Measurements from ENCODE around the gene ZNF511.

The ZNF511 gene

GRCh38 chr10:133299224-133299623 is 9.5 kb upstream of the ZNF511 start:
- TF ChIP-seq EZH2phosphoT487 (conservative IDR thresholded peaks at IDR 0.05; ENCODE audit: low read length) (no peak), CTCF (IDR thresholded peaks at IDR 0.05; ENCODE audit: insufficient read depth, low read length, poor library complexity, severe bottlenecking) (no peak)
- no peak overlapping the region for H3K4me2 ChIP-seq (ENCODE audit: low read depth, low read length, poor library complexity, severe bottlenecking)
- no peak overlapping the region for H3K9ac ChIP-seq (ENCODE audit: low read length)
- no peaks in the 10 kb centered on the region for H3K9me3 ChIP-seq (ENCODE audit: insufficient read depth, low read length)
- H3K36me3 ChIP-seq (ENCODE audit: low read length) = no peaks in the 10 kb centered on the region
- no peak overlapping the region for H3K27ac ChIP-seq (ENCODE audit: low read depth, low read length)
- H3K4me3 ChIP-seq (ENCODE audit: insufficient read depth, low read length, poor library complexity, severe bottlenecking) = no peak overlapping the region
- no peaks in the 10 kb centered on the region for H4K20me1 ChIP-seq (ENCODE audit: low read depth, low read length)
- H2AFZ ChIP-seq (ENCODE audit: low read depth, low read length, severe bottlenecking) = no peak overlapping the region
- no peaks in the 10 kb centered on the region for H3K9me2 ChIP-seq (replicated peaks; ENCODE audit: insufficient read depth, low read length)
- no peaks in the 10 kb centered on the region for H3F3A ChIP-seq (ENCODE audit: insufficient read depth)
- peaks cover 10% of the 10 kb centered on the region for H3K79me2 ChIP-seq (ENCODE audit: insufficient read depth, low read length)
- H3K27me3 ChIP-seq (ENCODE audit: low read length) = no peaks in the 10 kb centered on the region

GRCh38 chr10:133299738-133300137 is 9.0 kb upstream of the ZNF511 start:
- Histone ChIP-seq H3K27ac (ENCODE audit: low read depth, low read length) (no peak overlapping the region), H3K9ac (ENCODE audit: low read length) (no peak overlapping the region), H3K9me3 (ENCODE audit: insufficient read depth, low read length) (no peaks in the 10 kb centered on the region), H3K27me3 (ENCODE audit: low read length) (no peaks in the 10 kb centered on the region), H2AFZ (ENCODE audit: low read depth, low read length, severe bottlenecking) (no peak overlapping the region), H3F3A (ENCODE audit: insufficient read depth) (no peaks in the 10 kb centered on the region), H3K9me2 (replicated peaks; ENCODE audit: insufficient read depth, low read length) (no peaks in the 10 kb centered on the region), H3K4me3 (ENCODE audit: insufficient read depth, low read length, poor library complexity, severe bottlenecking) (no peak overlapping the region), H4K20me1 (ENCODE audit: low read depth, low read length) (no peaks in the 10 kb centered on the region), H3K4me2 (ENCODE audit: low read depth, low read length, poor library complexity, severe bottlenecking) (no peak overlapping the region), H3K36me3 (ENCODE audit: low read length) (no peaks in the 10 kb centered on the region), H3K79me2 (ENCODE audit: insufficient read depth, low read length) (peaks cover 11% of the 10 kb centered on the region)
- no peak for TF ChIP-seq CTCF (IDR thresholded peaks at IDR 0.05; ENCODE audit: insufficient read depth, low read length, poor library complexity, severe bottlenecking)
- no peak for TF ChIP-seq EZH2phosphoT487 (conservative IDR thresholded peaks at IDR 0.05; ENCODE audit: low read length)

- Histone ChIP-seq H3K9me3 (ENCODE audit: insufficient read depth, low read length) (no peaks in the 10 kb centered on the region), H2AFZ (ENCODE audit: low read depth, low read length, severe bottlenecking) (no peak overlapping the region), H4K20me1 (ENCODE audit: low read depth, low read length) (no peaks in the 10 kb centered on the region), H3K4me3 (ENCODE audit: insufficient read depth, low read length, poor library complexity, severe bottlenecking) (no peak overlapping the region), H3F3A (ENCODE audit: insufficient read depth) (no peaks in the 10 kb centered on the region), H3K9me2 (replicated peaks; ENCODE audit: insufficient read depth, low read length) (no peaks in the 10 kb centered on the region), H3K9ac (ENCODE audit: low read length) (no peak overlapping the region), H3K27me3 (ENCODE audit: low read length) (no peaks in the 10 kb centered on the region), H3K36me3 (ENCODE audit: low read length) (no peaks in the 10 kb centered on the region), H3K79me2 (ENCODE audit: insufficient read depth, low read length) (peaks cover 27% of the 10 kb centered on the region), H3K27ac (ENCODE audit: low read depth, low read length) (no peak overlapping the region), H3K4me2 (ENCODE audit: low read depth, low read length, poor library complexity, severe bottlenecking) (no peak overlapping the region)
- no peak for TF ChIP-seq CTCF (IDR thresholded peaks at IDR 0.05; ENCODE audit: insufficient read depth, low read length, poor library complexity, severe bottlenecking)
- TF ChIP-seq EZH2phosphoT487 (conservative IDR thresholded peaks at IDR 0.05; ENCODE audit: low read length) = no peak
Observed at GRCh38 chr10:133302230-133302629, 6.5 kb upstream of the ZNF511 start.

All from SU-DHL-6 (cell line).